ENCODE data around the gene HS3ST5.
"Not testable (repeated sequence)": the region's sequence is repeated elsewhere in the genome, so short reads cannot be mapped to it uniquely, and the experiment has no call there.

Gene HS3ST5

DNA sequence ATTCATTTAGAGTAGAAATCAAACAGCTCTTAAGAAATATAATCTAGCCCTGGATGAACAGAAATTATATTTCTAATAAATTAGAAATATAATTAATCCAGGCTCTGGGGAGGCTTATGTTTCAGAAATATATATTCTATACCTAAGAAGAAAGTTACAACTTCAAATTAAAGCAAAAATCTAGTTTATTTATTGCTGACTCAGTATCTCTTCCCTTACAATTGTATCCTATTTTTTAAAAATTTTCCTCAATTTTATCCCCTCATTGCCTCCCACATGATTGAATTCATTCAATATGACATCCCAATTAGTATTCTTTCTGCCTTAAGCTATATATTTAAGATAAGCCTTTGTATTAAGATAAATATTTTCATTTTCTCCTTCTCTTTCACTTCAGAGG lies 71.4 kb downstream of the HS3ST5 start:
- Mint-ChIP-seq H3K27ac (no peak overlapping the region), H3K4me3 (no peak overlapping the region), H3K36me3 (no peaks in the 10 kb centered on the region), H3K4me1 (no peaks in the 10 kb centered on the region), H3K9me3 (no peaks in the 10 kb centered on the region)
- ATAC-seq (no peak), DNase-seq (ENCODE audit: low spot score in 2 of 2) (no peak)

DNA sequence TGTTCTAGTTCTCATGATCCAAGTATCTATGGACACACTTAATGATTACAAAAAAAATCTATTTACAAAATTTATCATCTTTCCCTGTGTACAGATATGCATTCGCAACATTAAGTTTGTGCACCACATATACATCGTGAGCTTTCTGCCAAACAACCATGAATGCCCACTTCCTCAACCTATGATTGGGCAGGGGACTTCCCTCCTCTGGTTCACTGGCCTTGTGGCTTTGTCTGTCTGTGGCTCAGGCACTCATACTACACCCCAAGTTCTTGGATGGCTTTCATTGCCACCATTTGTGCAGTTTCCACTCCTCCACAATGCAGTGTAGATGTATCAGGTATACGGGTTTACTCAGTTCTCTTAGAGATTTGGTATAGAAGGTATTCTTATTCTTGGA lies 74.9 kb downstream of the HS3ST5 start:
- H3K9me3 Mint-ChIP-seq = peaks cover 4% of the 10 kb centered on the region
- no peak overlapping the region for H3K4me3 Mint-ChIP-seq
- no peak for ATAC-seq
- no peak overlapping the region for H3K27ac Mint-ChIP-seq
- H3K4me1 Mint-ChIP-seq = no peaks in the 10 kb centered on the region
- DNase-seq (ENCODE audit: low spot score in 2 of 2) = no peak
- no peaks in the 10 kb centered on the region for H3K36me3 Mint-ChIP-seq

DNA sequence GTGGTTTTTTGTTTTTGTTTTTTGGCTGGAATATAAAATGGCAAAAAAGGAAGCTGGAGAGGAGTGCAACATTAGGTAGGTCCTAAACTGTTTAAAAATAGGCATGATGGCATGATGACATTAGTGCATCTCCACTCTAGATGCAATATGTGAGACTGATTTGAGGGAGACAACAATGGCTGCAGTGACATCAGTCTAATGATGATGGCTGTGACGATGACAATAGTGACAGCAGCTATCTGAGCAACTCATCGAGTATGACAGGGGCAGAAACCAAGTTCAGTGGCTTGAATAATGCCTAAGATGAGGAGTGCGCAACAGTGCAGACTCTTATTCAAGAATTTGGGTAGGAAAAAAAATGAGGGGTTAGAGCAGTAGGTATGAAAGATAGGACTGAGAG lies 82.0 kb downstream of the HS3ST5 start:
- no peak for DNase-seq (ENCODE audit: low spot score in 2 of 2)
- Mint-ChIP-seq H3K4me3 (no peak overlapping the region), H3K27ac (no peak overlapping the region), H3K9me3 (peaks cover 9% of the 10 kb centered on the region), H3K36me3 (no peaks in the 10 kb centered on the region), H3K4me1 (no peaks in the 10 kb centered on the region)
- ATAC-seq = no peak

DNA sequence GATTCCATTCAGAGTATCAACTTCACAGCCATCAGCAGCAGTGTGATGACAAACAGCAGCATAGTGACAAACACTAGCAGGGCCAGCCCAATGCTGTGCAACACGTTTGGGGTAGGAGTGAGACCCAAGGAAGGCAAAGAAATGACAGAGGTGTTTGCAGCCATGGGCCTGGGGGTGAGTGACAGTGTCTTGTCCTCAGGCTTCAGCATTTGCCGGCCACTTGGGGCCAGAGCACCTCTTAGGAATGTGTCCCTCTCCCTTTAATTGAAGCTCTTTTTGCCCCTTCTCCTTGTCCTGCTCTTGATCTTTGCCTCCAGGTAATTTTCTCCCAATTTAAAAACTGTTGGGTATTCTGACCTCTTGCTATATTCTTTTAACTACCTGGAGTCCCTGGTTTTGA lies 84.4 kb downstream of the HS3ST5 start:
- no peaks in the 10 kb centered on the region for H3K4me1 Mint-ChIP-seq
- no peak overlapping the region for H3K4me3 Mint-ChIP-seq
- H3K9me3 Mint-ChIP-seq = peaks cover 10% of the 10 kb centered on the region
- H3K36me3 Mint-ChIP-seq = no peaks in the 10 kb centered on the region
- no peak for DNase-seq (ENCODE audit: low spot score in 2 of 2)
- ATAC-seq = peak; percentile 26
- H3K27ac Mint-ChIP-seq = no peak overlapping the region

DNA sequence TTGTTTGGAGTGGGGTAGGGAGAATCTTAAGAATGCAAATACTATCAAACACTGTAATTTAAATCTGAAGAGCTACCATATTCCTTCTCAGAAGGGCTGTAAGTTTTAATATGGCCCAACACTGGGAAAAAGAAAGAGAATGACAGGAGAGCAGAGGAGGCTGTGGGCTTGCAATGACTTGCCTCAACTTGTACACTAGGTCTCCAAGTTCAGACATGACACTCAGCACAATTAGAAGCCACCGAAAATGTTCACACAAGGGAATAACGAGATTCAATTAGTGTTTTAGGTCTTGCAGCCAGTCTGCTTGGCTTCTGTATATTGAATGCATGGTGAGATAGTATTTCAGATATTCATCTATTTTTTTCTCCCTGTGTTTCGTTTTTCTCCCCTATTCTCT lies 89.4 kb downstream of the HS3ST5 start:
- H3K4me1 Mint-ChIP-seq = no peaks in the 10 kb centered on the region
- H3K9me3 Mint-ChIP-seq = peaks cover 7% of the 10 kb centered on the region
- H3K27ac Mint-ChIP-seq = no peak overlapping the region
- DNase-seq (ENCODE audit: low spot score in 2 of 2) (no peak), ATAC-seq (no peak)
- H3K4me3 Mint-ChIP-seq = no peak overlapping the region
- no peaks in the 10 kb centered on the region for H3K36me3 Mint-ChIP-seq

DNA sequence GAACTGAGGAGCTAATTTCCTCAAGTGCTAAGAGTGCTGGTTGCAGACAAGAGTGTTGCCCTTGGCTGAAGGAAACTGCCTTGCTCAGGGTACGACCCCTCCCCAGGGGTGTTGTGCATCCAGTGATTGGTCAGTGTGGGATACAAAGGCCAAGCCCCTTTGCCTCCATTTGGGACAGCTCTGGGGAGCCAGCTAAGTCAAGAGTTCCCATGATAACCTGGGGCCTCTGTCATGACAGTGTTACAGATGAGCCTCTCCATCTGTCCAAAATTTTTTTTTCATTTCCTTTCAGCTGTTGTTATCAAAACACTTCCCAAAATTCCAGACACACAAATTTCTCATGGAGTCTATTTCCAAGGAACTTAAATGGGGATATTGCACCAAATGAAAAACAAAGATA lies 93.3 kb downstream of the HS3ST5 start:
- no peaks in the 10 kb centered on the region for H3K4me1 Mint-ChIP-seq
- no peak for ATAC-seq
- no peaks in the 10 kb centered on the region for H3K36me3 Mint-ChIP-seq
- H3K4me3 Mint-ChIP-seq = no peak overlapping the region
- H3K27ac Mint-ChIP-seq = no peak overlapping the region
- H3K9me3 Mint-ChIP-seq = peaks cover 3% of the 10 kb centered on the region
- no peak for DNase-seq (ENCODE audit: low spot score in 2 of 2)

DNA sequence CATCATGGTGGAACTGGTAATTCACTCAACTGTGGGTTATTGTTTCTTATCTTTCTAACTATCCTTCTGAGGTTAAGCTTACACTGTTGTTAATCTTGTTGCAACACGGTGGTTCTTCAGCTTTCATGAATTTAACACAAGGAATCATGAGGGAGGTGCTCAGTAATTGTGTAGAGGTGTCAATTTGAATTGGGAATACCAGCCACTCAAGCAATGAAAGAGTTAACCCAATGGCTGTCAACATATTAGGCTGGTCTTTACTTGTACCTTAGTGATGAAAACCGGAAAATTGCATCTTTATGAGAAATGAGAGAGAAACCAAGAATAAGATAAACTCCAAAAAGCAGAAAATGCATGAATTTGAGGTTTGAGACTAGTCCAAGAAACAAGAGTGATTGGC lies 95.7 kb downstream of the HS3ST5 start:
- Mint-ChIP-seq H3K36me3 (no peaks in the 10 kb centered on the region), H3K4me1 (no peaks in the 10 kb centered on the region), H3K27ac (no peak overlapping the region), H3K4me3 (no peak overlapping the region), H3K9me3 (no peaks in the 10 kb centered on the region)
- ATAC-seq (no peak), DNase-seq (ENCODE audit: low spot score in 2 of 2) (no peak)

DNA sequence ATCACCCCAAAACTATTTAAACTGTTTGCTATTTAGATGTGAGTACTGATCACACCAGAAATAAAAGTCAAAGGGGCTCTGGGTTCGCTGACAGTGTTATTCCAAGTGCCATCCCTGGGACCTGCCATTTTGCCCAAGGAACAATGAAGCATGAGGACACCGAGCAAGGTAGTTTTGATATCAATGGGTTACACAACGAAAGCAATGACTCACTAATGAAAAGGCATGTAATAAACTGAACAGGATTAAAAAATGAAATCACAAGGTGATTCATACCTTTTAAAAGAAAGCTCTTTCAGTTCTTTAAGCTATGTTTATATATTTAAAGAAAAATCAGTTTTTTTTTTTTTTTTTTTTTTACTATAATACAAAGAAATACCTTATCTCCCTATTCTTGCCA lies 102.0 kb downstream of the HS3ST5 start:
- H3K9me3 Mint-ChIP-seq = peaks cover 3% of the 10 kb centered on the region
- ATAC-seq (no peak), DNase-seq (ENCODE audit: low spot score in 2 of 2) (no peak)
- no peak overlapping the region for H3K27ac Mint-ChIP-seq
- H3K4me3 Mint-ChIP-seq = no peak overlapping the region
- H3K4me1 Mint-ChIP-seq = no peaks in the 10 kb centered on the region
- no peaks in the 10 kb centered on the region for H3K36me3 Mint-ChIP-seq

DNA sequence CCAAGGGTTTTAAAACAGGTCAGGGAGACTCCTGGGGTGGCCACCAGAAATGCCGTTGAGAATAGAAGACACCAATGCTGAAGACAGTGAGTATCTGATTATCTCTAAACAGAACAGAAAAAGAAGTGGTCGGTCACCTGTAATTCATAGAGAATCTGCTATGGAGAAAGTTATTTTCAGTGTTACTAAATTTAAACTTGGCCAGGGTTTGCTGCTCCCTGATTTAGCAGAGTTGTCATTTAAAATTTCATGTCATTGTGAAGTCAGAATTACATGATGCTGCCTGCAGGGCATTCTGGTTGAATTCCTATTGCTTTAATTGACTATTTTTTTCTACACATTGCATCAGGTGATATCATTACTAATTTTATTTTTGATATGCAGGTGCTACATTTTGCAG lies 114.1 kb downstream of the HS3ST5 start:
- H3K9me3 Mint-ChIP-seq = peaks cover 7% of the 10 kb centered on the region
- DNase-seq (ENCODE audit: low spot score in 2 of 2) (no peak), ATAC-seq (no peak)
- H3K27ac Mint-ChIP-seq = no peak overlapping the region
- H3K4me3 Mint-ChIP-seq = no peak overlapping the region
- H3K36me3 Mint-ChIP-seq = no peaks in the 10 kb centered on the region
- no peaks in the 10 kb centered on the region for H3K4me1 Mint-ChIP-seq

DNA sequence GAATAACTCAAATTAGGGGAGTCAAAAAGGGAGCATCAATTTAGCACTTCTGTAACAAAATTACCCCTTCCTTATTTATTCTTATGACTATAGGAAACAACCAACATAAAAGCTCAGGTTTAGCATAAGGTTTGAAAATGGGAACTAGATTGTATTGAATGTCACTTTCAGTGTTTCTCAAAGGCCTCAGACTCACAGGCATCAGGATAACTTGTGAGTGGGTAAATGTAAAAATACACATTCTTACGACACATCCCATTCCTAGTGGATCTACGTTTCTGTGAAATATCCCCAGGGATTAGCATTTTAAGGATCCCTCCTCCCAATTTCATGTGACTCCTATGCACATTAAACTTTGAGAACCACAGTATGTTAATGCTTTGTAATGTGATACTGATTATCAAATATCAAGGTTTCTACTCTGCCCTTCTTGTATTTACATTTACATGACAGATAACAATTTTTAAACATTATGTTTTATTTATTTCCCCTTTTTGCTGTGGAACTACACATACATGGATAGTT lies 114.8 kb downstream of the HS3ST5 start:
- no peaks in the 10 kb centered on the region for H3K4me1 Mint-ChIP-seq
- ATAC-seq (no peak), DNase-seq (ENCODE audit: low spot score in 2 of 2) (no peak)
- no peaks in the 10 kb centered on the region for H3K36me3 Mint-ChIP-seq
- H3K27ac Mint-ChIP-seq = no peak overlapping the region
- peaks cover 7% of the 10 kb centered on the region for H3K9me3 Mint-ChIP-seq
- H3K4me3 Mint-ChIP-seq = no peak overlapping the region

DNA sequence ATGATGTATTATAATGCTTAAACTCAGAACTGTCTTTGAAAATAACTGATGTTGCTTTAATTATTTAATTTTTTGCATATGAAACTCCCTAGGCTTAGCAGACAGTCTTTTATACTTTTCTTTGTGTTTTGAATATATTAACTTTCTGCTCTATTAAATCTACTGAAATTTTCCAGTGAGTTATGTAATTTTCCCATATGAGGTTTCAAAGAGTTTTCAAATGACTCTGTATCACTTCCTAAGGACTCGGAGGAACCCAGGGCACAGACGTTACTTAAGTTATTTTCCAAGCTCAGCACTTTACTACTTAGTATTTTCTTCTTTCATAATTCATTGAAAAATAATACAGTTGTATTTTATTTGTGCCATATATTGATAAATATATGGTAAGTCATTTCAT lies 122.6 kb downstream of the HS3ST5 start:
- Mint-ChIP-seq H3K36me3 (no peaks in the 10 kb centered on the region), H3K9me3 (peaks cover 6% of the 10 kb centered on the region), H3K4me1 (no peaks in the 10 kb centered on the region), H3K27ac (no peak overlapping the region), H3K4me3 (no peak overlapping the region)
- ATAC-seq (no peak), DNase-seq (ENCODE audit: low spot score in 2 of 2) (no peak)

DNA sequence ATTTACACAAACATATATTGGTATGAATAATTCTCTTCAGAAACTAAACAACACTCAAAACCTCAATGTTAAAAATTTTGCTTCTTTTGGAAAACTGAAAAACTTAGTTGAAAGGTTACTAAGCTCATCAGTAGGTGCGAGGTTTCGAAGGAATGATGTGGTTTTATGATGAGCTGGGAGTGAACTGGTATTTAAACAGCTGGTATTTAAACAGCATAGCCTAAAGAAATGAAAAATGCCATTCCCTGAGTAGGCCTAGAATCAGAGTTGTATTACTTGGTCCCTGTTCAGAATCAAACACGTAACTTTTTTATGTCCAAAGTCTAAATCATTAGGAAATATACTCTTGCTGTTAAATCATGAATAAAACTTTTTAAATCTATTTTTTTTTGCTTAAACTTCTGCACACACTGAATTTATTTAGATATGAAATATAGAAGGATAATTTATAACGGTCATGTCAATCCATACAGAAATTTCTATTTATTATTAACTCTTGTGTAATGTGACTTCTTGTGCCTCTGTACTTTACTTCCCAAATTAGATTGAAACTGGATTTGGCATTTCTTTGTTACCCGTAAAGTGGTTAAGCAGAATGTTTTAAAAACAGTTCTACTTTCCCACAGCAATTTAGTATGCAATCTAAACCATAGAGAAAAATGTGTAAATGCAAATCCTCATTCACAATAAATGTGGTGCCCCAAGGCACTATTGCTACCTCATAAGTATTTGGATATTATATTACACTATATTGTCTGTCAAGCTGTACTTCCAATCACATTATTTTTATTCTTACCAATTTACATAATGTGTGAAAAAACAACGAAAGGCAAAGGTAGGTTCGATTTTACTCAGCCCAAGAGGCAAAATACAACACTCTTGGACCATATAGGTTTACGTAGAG lies 124.1 kb downstream of the HS3ST5 start:
- Mint-ChIP-seq H3K4me1 (no peaks in the 10 kb centered on the region), H3K9me3 (peaks cover 6% of the 10 kb centered on the region), H3K4me3 (no peak overlapping the region), H3K36me3 (no peaks in the 10 kb centered on the region), H3K27ac (no peak overlapping the region)
- DNase-seq (ENCODE audit: low spot score in 2 of 2) (no peak), ATAC-seq (no peak)

DNA sequence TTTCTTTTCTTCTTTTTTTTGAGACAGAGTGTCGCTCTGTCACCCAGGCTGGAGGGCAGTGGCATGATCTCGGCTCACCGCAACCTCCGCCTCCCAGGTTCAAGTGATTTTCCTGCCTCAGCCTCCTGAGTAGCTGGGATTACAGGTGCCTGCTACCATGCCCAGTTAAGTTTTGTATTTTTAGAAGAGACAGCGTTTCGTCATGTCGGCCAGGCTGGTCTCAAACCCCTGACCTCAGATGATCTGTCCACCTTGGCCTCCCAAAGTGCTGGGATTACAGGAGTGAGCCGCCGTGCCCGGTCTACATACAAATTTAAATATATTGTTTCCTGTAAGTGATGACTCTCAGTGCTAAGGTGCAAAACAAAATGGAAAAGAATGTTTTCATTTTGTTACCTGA lies 124.8 kb downstream of the HS3ST5 start:
- ATAC-seq; H3K27ac Mint-ChIP-seq; H3K9me3 Mint-ChIP-seq; DNase-seq (ENCODE audit: low spot score in 2 of 2); H3K36me3 Mint-ChIP-seq; H3K4me1 Mint-ChIP-seq; H3K4me3 Mint-ChIP-seq: not testable (repeated sequence)

DNA sequence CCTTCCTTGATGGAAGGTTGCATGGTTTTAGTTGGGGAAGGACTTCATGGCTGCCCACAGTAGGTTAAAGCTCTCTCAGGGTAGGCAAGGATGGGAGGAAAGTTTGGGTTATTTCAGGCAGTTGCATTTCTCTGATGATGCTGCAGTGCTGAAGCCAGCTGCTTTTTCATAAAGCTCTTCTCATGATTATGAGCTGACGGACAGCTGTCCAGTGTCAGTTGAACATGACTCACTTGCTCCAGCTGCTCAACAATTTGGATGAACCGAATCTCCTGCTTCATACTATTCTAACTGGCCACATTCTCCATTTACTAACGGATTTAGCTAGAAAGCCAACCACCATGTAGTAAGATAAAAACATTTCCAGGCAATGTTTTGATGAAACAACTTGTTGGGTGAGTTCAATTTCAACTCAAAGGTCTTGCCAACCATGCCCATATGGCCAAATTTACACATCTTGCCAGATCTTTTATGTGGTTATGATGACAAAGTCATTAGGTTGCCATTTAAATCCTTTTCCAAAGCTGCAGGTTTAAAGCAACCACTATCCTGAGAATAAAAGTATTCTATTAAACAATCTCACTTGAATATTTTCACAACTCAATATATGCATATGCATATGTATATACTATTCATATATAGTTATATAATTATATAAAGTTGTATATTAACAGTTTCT lies 125.9 kb downstream of the HS3ST5 start:
- no peaks in the 10 kb centered on the region for H3K4me1 Mint-ChIP-seq
- ATAC-seq = no peak
- H3K9me3 Mint-ChIP-seq = peaks cover 3% of the 10 kb centered on the region
- no peak for DNase-seq (ENCODE audit: low spot score in 2 of 2)
- H3K36me3 Mint-ChIP-seq = no peaks in the 10 kb centered on the region
- H3K27ac Mint-ChIP-seq = no peak overlapping the region
- H3K4me3 Mint-ChIP-seq = no peak overlapping the region

DNA sequence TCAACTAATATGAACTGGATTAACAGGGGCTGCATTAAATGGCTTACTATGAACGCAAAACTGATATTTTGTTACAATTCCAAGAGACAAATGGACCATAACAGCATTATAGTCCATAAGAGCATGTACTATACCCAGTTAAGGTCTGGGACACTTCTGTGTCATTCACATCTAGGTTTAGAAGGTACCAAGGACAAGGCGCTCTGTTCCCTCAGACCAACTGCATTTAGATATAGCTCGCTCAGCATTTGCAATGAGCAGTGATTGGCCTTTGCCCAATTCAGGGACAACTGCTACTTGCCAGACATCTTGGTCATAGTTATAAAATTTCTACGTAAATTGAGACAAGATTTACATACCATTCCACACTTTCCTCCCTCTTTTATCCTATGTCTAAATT lies 132.4 kb downstream of the HS3ST5 start:
- Mint-ChIP-seq H3K27ac (no peak overlapping the region), H3K4me1 (no peaks in the 10 kb centered on the region), H3K36me3 (no peaks in the 10 kb centered on the region), H3K9me3 (no peaks in the 10 kb centered on the region), H3K4me3 (no peak overlapping the region)
- ATAC-seq = no peak
- DNase-seq (ENCODE audit: low spot score in 2 of 2) = no peak

DNA sequence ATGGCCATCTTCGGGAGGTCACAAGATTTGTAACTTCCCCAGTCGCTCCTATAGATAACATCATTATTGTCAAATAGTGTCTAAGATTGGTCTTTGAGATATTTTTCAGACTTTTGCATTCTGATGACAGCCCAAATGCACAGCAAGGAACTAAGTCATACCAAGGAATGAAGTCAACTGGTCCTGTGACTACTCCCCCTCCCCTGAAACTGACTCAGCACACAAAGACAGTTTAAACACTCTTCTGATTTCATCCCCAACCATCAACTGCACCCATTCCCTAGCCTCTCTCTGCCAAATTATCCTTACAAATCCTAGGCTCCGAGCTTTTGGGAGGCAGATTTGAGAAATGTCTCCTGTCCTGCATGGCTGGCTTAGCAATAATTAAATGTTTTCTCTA lies 139.4 kb downstream of the HS3ST5 start:
- no peaks in the 10 kb centered on the region for H3K4me1 Mint-ChIP-seq
- H3K4me3 Mint-ChIP-seq = no peak overlapping the region
- ATAC-seq (no peak), DNase-seq (ENCODE audit: low spot score in 2 of 2) (no peak)
- H3K27ac Mint-ChIP-seq = no peak overlapping the region
- H3K9me3 Mint-ChIP-seq = peaks cover 6% of the 10 kb centered on the region
- H3K36me3 Mint-ChIP-seq = no peaks in the 10 kb centered on the region

Data from stimulated activated effector memory CD8-positive, alpha-beta T cell treated with anti-CD3 and anti-CD28 coated beads, Interleukin-12 subunit alpha, Interleukin-12 subunit beta, amount 100 ng/mL, for 72 hours (primary cell).